Measurements from ENCODE around the gene IQSEC1.

The IQSEC1 gene

DNA sequence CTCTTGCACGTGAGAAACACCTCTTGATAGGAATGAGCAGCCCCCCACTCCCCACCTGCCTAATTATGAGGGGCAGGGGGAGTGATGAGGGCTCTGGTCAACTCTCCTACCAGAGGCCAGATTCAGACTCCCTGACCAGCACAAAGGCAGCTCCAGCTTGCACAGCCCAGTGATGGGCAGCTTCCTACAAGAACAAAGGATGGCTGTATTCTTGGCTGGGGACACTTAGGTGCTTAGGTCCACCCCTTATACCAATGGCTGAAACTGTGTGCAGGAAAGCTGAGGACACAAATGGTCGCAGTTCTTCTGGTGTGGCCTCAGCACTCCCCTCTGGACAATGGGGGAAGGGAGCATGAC lies 81.8 kb downstream of the IQSEC1 start:
- in situ Hi-C loops (cut with HindIII; ENCODE audit: low sequenced_read_pairs): no loop called here

DNA sequence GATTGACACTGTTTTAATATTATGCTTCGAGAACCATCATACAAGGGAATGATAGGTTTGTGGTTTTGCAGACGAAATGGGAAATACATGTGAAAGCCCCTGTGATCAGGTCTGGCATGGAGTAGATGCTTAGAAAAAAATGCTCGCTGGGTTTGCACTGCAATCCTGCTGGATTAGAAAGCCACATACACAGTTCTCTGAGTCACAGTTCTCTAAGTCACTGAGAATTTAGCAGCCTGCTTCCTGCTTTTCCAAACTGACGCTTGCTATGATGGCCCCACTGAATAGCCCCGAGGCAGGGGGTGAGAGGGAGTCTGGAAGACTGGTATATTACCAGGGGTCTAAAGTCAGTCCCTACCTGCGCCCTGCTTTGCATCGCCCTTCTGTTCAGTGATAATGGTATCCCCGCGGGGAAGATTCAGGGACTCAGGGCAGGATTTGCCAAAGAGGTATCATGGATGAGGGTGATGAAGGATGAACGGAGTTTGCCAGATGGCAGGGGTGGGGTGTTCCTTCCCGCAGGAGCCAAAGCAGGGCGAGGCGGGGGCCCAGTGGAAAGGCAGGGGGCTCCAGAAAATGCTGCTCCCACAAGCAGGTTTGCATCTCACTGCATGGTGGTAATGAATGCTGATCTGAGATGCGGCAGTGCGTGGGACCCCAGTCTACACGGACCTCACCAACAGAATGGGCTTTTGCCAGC lies 82.3 kb downstream of the IQSEC1 start:
- in situ Hi-C loops (cut with HindIII; ENCODE audit: low sequenced_read_pairs): no loop called here

DNA sequence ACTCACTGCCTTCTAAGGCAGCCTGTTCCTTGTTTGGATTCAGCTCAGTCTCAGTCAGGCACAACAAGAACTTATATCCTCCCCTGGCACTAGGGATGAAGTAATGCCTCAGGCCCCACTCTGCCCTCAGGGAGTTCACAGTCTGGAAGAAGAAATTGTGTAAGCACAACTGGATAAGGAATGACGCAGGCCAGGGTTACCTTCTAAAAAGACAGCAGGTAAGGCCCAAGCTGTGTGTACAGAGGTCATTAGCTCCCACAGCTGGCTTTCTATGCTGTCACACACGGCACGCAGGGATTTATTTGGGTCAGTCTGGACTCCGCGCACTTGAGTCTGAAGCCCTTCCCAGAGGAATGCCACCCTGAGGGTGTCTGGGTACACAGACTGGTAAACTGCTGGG lies 82.9 kb downstream of the IQSEC1 start:
- in situ Hi-C loops (cut with HindIII; ENCODE audit: low sequenced_read_pairs): no loop called here

GRCh38 chr3:12988728-12989454 lies 84.3 kb downstream of the IQSEC1 start:
- in situ Hi-C loops (cut with HindIII; ENCODE audit: low sequenced_read_pairs): no loop called here

GRCh38 chr3:12987602-12988001 lies 85.6 kb downstream of the IQSEC1 start:
- in situ Hi-C loops (cut with HindIII; ENCODE audit: low sequenced_read_pairs): no loop called here

DNA sequence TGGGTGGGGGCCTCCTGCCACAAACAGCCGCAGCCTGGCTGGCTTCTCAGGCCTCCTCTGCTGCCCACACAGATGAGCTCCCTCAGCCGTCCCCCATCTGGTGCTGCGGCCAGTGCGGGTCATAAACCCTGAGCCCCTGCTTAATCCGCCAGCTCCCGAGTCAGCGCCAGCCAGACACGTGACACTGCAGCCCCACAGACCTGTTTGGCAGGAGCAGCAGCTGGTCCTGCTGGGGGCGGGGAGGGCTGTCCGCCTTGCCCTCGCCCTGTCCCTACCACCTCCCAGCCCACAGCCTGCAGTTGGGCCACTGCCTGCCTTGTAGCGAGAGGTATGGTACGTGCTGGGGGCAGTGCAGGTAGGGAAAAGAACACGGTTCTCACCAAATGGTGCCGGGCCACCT lies 86.2 kb downstream of the IQSEC1 start:
- in situ Hi-C loops (cut with HindIII; ENCODE audit: low sequenced_read_pairs): no loop called here

DNA sequence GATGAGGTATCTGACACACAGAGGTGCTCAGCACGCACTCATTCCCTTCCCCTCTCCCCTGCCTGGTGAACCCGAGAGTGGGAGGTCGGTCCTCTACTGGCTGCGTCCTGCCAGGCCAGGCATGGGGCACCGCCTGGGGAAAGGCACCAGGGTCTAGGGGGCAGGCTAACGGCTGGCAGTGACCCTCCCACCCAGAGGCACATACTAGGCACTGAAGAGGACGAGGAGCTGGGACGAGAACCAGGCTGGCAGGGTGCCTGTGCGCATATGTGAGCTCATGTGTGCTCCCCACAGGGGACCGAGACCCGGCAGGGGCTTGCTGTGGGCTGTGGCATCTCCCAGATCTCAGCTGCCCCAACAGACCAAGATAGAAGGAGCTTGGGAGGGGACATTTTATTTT lies 86.7 kb downstream of the IQSEC1 start:
- in situ Hi-C loops (cut with HindIII; ENCODE audit: low sequenced_read_pairs): no loop called here

GRCh38 chr3:12986031-12986430 lies 87.2 kb downstream of the IQSEC1 start:
- in situ Hi-C loops (cut with HindIII; ENCODE audit: low sequenced_read_pairs): no loop called here

DNA sequence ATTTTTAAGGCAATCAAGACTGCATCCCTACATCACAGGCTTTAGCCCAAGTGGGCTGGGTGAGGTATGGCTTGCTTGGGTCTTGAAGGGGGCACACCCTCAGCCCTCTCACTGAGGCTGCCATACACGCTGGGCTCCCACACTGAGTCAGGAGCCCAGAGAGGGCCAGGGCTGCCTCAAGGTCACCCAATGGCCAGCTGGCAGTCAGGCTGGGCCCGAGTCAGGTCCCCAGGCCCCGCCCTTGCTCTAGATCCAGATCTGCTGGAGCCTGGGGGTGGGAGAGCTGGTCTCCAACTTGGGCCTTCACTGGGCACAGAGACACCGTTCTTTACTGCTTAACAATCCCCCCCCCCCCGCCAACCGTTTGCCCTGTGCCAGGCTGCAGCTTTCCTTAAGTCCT lies 88.1 kb downstream of the IQSEC1 start:
- in situ Hi-C loops (cut with HindIII; ENCODE audit: low sequenced_read_pairs): no loop called here

- in situ Hi-C loops (cut with HindIII; ENCODE audit: low sequenced_read_pairs): no loop called here
These were observed 89.0 kb downstream of the IQSEC1 start for GRCh38 chr3:12984023-12984823.

DNA sequence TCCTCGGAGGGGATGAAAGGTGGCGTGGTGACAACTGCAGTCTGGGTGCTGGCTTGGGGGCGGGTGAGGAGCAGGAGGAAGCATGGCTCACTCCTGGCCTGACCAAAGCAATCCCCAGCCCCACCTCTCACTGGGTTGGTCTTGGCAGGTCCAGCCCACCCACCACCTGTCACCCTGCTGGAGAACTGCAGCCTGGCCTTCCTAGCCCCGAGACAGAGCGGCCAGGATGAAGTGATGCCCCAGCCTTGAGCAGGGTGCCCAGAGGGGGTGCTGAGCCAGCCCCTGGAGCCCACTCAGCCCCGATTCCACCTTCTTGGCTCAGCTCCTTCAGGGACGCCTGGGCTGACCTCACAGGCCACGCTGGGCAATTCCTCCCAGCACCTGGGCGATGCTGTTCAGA lies 89.9 kb downstream of the IQSEC1 start:
- in situ Hi-C loops (cut with HindIII; ENCODE audit: low sequenced_read_pairs): no loop called here

DNA sequence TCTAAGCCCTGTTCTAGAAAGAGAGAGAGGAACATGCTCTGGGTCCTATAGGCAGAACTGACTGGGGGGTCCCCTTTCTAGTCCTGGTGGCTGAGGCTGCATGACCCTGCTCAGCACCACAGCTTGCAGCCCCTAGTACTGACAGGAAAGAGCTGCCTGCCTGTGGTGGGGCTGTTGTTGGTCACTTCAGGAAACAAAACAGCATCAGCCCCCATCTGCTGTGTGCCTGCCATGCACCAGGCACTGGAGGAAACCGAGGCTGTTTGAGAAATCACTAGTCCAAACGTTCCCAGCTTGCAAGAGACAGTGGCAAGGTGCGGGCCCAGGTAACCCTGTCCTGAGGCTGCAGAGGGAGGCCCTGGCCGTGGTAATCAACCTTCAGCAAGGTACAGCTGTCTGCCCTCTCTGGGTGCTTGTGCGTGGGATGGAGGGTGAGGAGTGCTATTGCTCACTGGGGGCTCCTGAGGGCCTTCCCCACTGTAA lies 90.6 kb downstream of the IQSEC1 start:
- in situ Hi-C loops (cut with HindIII; ENCODE audit: low sequenced_read_pairs): no loop called here

- in situ Hi-C loops (cut with HindIII; ENCODE audit: low sequenced_read_pairs): no loop called here
These were observed 91.6 kb downstream of the IQSEC1 start for GRCh38 chr3:12981306-12982275.

GRCh38 chr3:12980596-12981290 lies 92.5 kb downstream of the IQSEC1 start:
- in situ Hi-C loops (cut with HindIII; ENCODE audit: low sequenced_read_pairs): no loop called here

- in situ Hi-C loops (cut with HindIII; ENCODE audit: low sequenced_read_pairs): no loop called here
These were observed 93.2 kb downstream of the IQSEC1 start for GRCh38 chr3:12979947-12980487.

DNA sequence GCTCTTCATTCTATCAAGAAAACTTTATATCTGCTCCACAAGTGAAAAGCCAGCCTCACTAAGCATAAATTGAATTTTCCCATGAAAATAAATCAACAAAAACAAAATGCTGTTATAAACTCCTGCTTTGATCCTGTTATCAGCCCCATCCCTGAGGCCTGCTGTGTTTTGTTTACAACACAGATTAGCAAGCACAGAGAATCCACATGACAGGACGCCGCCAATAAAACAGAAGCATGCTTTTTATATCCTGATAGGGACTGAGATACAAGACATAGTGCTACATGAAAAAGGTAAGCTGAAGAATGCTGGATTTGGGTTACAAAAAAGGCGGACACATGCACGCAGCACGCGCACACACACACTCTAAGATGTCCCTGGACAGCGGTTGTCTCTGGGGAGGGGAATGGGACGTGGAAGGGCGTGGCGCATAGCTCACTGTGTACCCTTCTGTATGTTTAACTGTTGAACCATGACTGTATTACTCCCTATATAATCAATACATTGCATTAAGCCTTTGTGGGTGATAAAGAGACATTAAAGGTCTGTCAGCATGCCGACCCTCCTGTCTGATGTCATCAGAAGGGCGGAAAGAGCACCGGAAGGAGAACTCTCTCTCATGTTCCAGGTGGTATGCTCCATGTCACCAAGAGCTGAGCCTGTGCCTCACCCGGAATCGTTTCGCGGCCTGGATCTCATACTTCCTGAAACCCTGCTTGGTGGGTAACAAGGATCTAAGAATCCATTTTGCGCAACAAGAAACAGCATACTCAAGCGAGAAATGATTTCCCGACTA lies 93.9 kb downstream of the IQSEC1 start:
- in situ Hi-C loops (cut with HindIII; ENCODE audit: low sequenced_read_pairs): no loop called here

DNA sequence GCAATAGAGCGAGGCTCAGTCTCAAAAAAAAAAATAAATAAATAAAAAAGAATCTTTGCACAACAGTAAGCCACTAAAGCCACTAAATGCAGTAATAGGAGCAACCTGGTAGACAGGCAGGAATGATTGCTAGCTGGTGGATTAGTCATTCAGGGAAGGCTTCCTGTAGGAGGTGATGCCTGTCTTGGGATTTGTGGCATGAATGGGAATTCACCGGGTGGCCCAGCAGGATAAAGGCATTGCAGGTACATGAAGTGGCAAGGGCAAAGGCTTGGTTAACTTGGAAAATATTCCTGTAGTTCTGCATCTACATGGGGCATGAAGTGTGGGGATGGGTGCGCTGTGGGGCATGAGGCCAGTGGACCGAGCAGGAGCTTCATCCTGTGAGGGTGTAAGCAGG lies 94.5 kb downstream of the IQSEC1 start:
- in situ Hi-C loops (cut with HindIII; ENCODE audit: low sequenced_read_pairs): no loop called here

DNA sequence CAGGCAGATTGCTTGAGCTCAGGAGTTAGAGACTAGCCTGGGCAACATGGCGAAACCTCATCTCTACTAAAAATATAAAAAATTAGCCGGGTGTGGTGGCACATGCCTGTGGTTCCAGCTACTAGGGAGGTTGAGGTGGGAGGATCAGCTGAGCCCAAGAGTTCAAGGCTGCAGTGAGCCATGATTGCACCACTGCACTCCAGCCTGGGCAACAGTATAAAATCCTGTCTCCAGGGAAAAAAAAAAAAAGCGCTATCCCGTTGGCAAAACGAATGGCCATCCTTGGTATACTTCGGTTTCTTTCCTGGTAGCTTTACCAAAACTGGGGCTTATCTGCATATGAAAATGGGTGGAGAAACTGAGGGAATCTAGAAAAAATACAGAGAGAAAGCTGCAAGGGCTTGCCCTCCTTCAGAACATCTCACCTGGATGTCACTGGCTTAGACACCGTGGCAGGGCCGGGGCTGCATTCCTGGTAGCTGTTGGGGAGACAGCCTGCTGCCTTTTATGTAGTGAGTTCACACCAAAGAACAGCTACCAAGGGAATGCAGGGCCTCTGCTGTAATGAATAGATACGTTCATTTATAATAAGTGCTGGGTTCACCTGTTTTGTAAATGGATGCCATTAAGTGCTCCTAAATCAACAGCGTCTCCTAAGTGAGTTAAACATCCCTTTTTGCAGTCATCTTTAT lies 96.0 kb downstream of the IQSEC1 start:
- in situ Hi-C loops (cut with HindIII; ENCODE audit: low sequenced_read_pairs): no loop called here
